Astrocyte (in vitro differentiated cells and primary cell): Measurements from ENCODE around the gene RAD51B. TPM values are rescaled to one million over a fixed set of nuclear protein-coding genes. Genes with fewer than 3 reads are reported as not detected.

Experiments used
- DNase-seq: peaks from one replicate; pipeline ENCODE4 v3.0.0-alpha.2; 2010; ENCODE audit warnings: low read depth
- FAIRE-seq: peaks from 2 replicates; lab custom pipeline; 2011; peaks lifted over from hg19 to GRCh38; lab: Jason Lieb, UNC
- H2AFZ ChIP-seq: 2 replicates; pipeline ENCODE4 v1.6.0; 2012; ENCODE audit warnings: low read depth, low read length, inconsistent platforms
- H3K27ac ChIP-seq: 2 replicates; pipeline ENCODE4 v1.5.1; 2011; ENCODE audit warnings: low read depth, low read length, inconsistent platforms
- H3K27me3 ChIP-seq: 2 replicates; pipeline ENCODE4 v1.6.0; 2011; ENCODE audit warnings: low read length, inconsistent platforms; ENCODE audit not compliant: insufficient read depth
- H3K36me3 ChIP-seq: 2 replicates; pipeline ENCODE4 v1.5.1; 2011; ENCODE audit warnings: low read length, inconsistent platforms; ENCODE audit not compliant: insufficient read depth
- H3K4me1 ChIP-seq: 2 replicates; pipeline ENCODE4 v1.5.1; 2011; ENCODE audit warnings: low read length, inconsistent platforms; ENCODE audit not compliant: insufficient read depth
- H3K4me2 ChIP-seq: 2 replicates; pipeline ENCODE4 v1.6.0; 2012; ENCODE audit warnings: low read length, inconsistent platforms
- H3K4me3 ChIP-seq: 2 replicates; pipeline ENCODE4 v1.5.1; 2011; ENCODE audit warnings: low read depth, mild to moderate bottlenecking, low read length, inconsistent platforms; ENCODE audit not compliant: insufficient read depth
- H3K79me2 ChIP-seq: 2 replicates; pipeline ENCODE4 v1.6.0; 2012; ENCODE audit warnings: mild to moderate bottlenecking, low read length, inconsistent platforms; ENCODE audit not compliant: insufficient read depth
- H3K9ac ChIP-seq: 2 replicates; pipeline ENCODE4 v1.6.0; 2012; ENCODE audit warnings: mild to moderate bottlenecking, low read length, inconsistent platforms
- H3K9me3 ChIP-seq: 2 replicates; pipeline ENCODE4 v1.5.1; 2012; ENCODE audit warnings: low read depth, mild to moderate bottlenecking, low read length, inconsistent platforms; ENCODE audit not compliant: insufficient read depth
- H4K20me1 ChIP-seq: 2 replicates; pipeline ENCODE4 v1.6.0; 2012; ENCODE audit warnings: low read length, inconsistent platforms; ENCODE audit not compliant: insufficient read depth
- H3K27ac Mint-ChIP-seq: one replicate; pipeline ENCODE4 v1.8.0; 2021; ENCODE audit warnings: mild to moderate bottlenecking, mixed read lengths; ENCODE audit not compliant: unreplicated experiment
- H3K27me3 Mint-ChIP-seq: one replicate; pipeline ENCODE4 v1.8.0; 2021; ENCODE audit warnings: low read depth, mixed read lengths; ENCODE audit not compliant: unreplicated experiment
- H3K36me3 Mint-ChIP-seq: one replicate; pipeline ENCODE4 v1.8.0; 2021; ENCODE audit warnings: low read depth, mixed read lengths; ENCODE audit not compliant: unreplicated experiment
- H3K4me1 Mint-ChIP-seq: one replicate; pipeline ENCODE4 v1.8.0; 2021; ENCODE audit warnings: low read depth, mixed read lengths; ENCODE audit not compliant: unreplicated experiment
- H3K4me3 Mint-ChIP-seq: one replicate; pipeline ENCODE4 v1.8.0; 2021; ENCODE audit warnings: mild to moderate bottlenecking, moderate library complexity, mixed read lengths; ENCODE audit not compliant: unreplicated experiment
- H3K9me3 Mint-ChIP-seq: one replicate; pipeline ENCODE4 v1.8.0; 2021; ENCODE audit warnings: mild to moderate bottlenecking, mixed read lengths; ENCODE audit not compliant: unreplicated experiment
- CTCF ChIP-seq: IDR thresholded peaks from 2 replicates; pipeline ENCODE4 v1.5.1; 2011; ENCODE audit warnings: low read depth, mild to moderate bottlenecking, inconsistent platforms, low read length, moderate library complexity; ENCODE audit not compliant: insufficient read depth
- EZH2 ChIP-seq: IDR thresholded peaks from 2 replicates; pipeline ENCODE4 v1.6.1; 2012; ENCODE audit warnings: mild to moderate bottlenecking, low read length, inconsistent platforms; ENCODE audit not compliant: insufficient read depth
- total RNA-seq: library from RNA; stranded (reverse); gene quantifications from 2 replicates; pipeline ENCODE4 v1.2.1, GENCODE V29; 2021

RAD51B gene
- total RNA-seq, 1 donor from 2014 or later, result 10.8 TPM

DNA sequence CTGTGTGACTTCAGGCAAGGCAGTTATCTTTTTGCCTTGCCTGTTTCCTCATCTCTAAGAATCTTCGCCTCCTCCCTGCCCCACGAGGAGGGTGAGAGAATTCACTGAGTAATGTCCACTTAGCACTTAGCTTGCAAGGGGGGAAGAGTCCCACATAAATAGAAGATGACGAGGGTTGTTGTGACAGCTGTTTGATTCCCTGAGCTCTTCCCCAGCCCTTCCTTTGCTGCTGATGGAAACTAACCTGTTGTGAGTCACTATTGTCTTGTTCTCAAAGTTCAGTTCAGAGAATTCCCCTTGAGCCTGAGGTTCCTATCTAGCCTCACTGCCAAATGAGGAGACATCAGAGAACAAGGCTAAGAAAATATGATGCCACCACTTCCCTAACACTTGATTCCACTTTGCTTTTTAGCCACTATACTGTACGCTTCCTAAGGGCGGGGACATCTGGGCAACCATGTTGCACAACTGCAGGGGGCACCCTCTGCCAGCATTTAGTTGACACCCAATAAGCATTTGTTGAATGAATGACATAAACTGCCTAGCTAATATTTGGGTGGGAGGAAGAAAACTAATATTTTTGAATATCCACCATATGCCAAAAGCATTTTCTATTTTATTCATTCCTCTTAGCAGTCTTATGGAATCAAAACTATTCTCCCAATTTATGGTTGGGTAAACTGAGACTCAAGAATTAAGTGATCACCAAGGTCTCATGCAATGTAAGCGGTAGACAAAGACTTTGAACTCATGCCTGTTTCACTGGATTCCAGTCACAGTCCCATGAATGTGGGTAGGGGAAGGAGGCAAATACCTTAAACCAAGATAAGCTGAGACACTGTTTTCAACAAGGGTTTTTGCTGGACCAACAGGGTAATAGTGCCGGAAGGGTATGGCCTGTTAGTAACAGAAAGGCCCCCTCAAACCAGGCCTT is 895.7 kb downstream of the RAD51B start:
- DNase-seq (peak; percentile 46), FAIRE-seq (no peak)
- Mint-ChIP-seq H3K4me1 (peaks cover 7% of the 10 kb centered on the region), H3K4me3 (no peak overlapping the region), H3K36me3 (no peaks in the 10 kb centered on the region), H3K27ac (no peak overlapping the region), H3K9me3 (no peaks in the 10 kb centered on the region), H3K27me3 (no peaks in the 10 kb centered on the region)
- H3K79me2 ChIP-seq, result no peaks in the 10 kb centered on the region
- TF ChIP-seq EZH2 (no peak), CTCF (no peak)
- H3K4me2 ChIP-seq, result no peak overlapping the region
- no peak overlapping the region for H3K27ac ChIP-seq
- no peak overlapping the region for H3K4me3 ChIP-seq
- no peaks in the 10 kb centered on the region for H3K36me3 ChIP-seq
- no peaks in the 10 kb centered on the region for H4K20me1 ChIP-seq
- H2AFZ ChIP-seq, result no peak overlapping the region
- H3K9me3 ChIP-seq, result no peaks in the 10 kb centered on the region
- no peaks in the 10 kb centered on the region for H3K4me1 ChIP-seq
- H3K9ac ChIP-seq, result no peak overlapping the region
- H3K27me3 ChIP-seq, result no peaks in the 10 kb centered on the region

DNA sequence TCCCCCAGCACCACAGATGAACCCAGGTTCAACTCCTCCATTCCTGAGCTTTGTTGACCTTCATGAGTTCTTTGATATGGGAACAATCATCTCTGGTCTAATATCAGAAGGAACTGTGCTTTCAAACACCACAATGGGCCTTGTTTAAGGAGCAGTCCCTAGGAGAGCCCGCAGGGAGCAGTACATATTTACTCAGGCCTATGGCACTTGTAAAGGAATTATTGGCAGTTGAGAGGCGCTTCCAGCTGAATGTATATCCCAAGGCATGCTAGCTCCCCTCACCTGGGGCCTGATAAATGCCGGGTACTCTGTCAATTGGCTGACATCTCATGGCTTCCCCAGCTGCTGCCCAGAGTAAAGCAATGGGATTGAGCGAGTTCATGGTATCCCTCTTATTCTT is 897.1 kb downstream of the RAD51B start:
- FAIRE-seq (no peak), DNase-seq (no peak)

More for the DNA sequence above, 897.1 kb downstream of the RAD51B start:
- Mint-ChIP-seq H3K27me3 (no peaks in the 10 kb centered on the region), H3K36me3 (no peaks in the 10 kb centered on the region), H3K4me3 (no peak overlapping the region), H3K9me3 (peaks cover 3% of the 10 kb centered on the region), H3K27ac (no peak overlapping the region), H3K4me1 (peaks cover 7% of the 10 kb centered on the region)
- H3K4me1 ChIP-seq, result no peaks in the 10 kb centered on the region
- H3K4me3 ChIP-seq, result no peak overlapping the region
- TF ChIP-seq EZH2, result no peak
- no peak for TF ChIP-seq CTCF
- no peaks in the 10 kb centered on the region for H3K36me3 ChIP-seq
- H3K9me3 ChIP-seq, result no peaks in the 10 kb centered on the region
- H3K27me3 ChIP-seq, result no peaks in the 10 kb centered on the region
- no peaks in the 10 kb centered on the region for H4K20me1 ChIP-seq
- no peak overlapping the region for H3K9ac ChIP-seq
- no peak overlapping the region for H3K27ac ChIP-seq
- no peak overlapping the region for H3K4me2 ChIP-seq
- H3K79me2 ChIP-seq, result no peaks in the 10 kb centered on the region
- H2AFZ ChIP-seq, result no peak overlapping the region
